ENCODE measurements around the gene HOXA4. TPM values are rescaled to one million over a fixed set of nuclear protein-coding genes. Genes with fewer than 3 reads are reported as not detected.
A peak's percentile ranks its signal among the peaks of the same experiment; 100 is the strongest.

Gene HOXA4
- total and polyA plus RNA-seq, 4 experiments from 2014 or later: 0.19 to 0.30 TPM; not detected in 2

DNA sequence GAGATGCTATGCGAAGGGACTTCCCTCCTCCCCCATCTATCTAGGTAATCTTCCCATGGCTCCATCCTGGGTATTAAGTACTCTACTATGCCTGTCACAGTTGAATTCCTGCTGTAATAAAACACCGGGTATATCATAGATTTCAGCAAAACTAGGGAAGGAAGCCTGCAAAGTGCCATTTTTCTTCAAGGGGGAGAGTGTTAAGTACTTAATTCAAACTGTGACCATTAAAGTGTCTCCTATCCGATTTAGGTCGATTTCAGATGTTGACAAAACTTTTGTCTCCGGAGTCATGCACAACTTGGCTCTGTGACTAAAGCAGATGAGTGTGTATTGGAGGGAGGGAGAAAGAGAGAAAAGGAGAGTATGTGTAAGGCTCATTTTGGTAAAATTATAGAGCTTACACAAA lies 4.6 kb downstream of the HOXA4 start:
- H3K4me3 ChIP-seq (ENCODE audit: low read length in 2 of 2): no peak overlapping the region
- no peak for DNase-seq
- peaks cover 4% of the 10 kb centered on the region for H3K27me3 ChIP-seq (ENCODE audit: insufficient read depth, low read length)
- Mint-ChIP-seq H3K9me3 (no peaks in the 10 kb centered on the region), H3K27ac (no peak overlapping the region), H3K4me1 (no peaks in the 10 kb centered on the region), H3K27me3 (peaks cover 24% of the 10 kb centered on the region in 2 donors), H3K4me3 (peak overlapping the region in 1 of 8 donors; percentile 43), H3K36me3 (no peaks in the 10 kb centered on the region)
- H3K27ac ChIP-seq (ENCODE audit: low read depth, low read length): no peak overlapping the region
- intact Hi-C loops (cut with micrococcal nuclease): no loop called here
- ChIA-PET POLR2A (ENCODE audit: partially characterized antibody) (no interaction called here), CTCF (ENCODE audit: partially characterized antibody) (no interaction called here)
- H3K36me3 ChIP-seq (ENCODE audit: insufficient read depth, low read length): no peaks in the 10 kb centered on the region
- peaks cover under 1% of the 10 kb centered on the region for H3K4me1 ChIP-seq (ENCODE audit: insufficient read depth, low read length)
- H3K9me3 ChIP-seq (ENCODE audit: control insufficient read depth in 1 of 2, low read length in 2 of 2): no peaks in the 10 kb centered on the region

DNA sequence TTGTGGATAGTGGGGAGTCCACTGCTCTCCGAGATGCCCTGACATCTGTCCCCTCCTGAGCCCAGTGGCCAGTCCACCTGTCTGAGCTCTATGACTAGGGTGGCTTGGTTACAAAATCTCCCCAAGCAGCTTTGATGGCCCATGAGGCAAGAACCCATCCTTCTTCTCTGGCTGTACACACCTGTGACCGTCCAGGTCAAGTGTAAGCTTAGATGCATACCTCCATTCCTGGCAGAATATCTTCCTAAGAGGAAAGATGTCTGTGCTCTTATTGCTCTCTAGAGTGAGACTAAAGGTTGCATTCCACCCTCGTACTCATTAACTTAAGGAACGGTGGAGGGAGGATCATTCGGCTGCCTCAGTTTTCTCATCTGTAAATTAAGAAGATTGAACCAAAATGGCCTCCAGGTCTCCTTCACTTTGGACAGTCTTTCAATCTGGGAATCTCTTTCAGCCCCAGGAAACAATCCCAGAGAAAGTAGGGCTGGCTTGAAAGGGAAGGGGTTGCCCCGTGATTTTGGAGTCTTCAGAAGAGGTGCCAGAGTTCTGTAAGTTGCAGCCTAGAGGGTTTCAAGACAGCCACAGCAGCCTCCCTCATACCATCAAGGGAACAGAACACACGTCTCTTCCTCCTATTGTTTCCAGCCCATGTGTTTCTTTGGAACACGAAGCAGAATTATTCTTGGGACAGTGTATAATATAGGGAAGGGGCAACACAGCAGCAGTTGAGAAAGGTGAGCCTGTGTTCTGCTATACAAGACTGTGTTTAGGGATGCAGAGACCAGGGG lies 5.5 kb downstream of the HOXA4 start:
- no peaks in the 10 kb centered on the region for H3K4me1 ChIP-seq (ENCODE audit: insufficient read depth, low read length)
- no peak overlapping the region for H3K27ac Mint-ChIP-seq
- H3K4me1 Mint-ChIP-seq: no peaks in the 10 kb centered on the region
- ChIA-PET POLR2A (ENCODE audit: partially characterized antibody) (no interaction called here), CTCF (ENCODE audit: partially characterized antibody) (no interaction called here)
- H3K36me3 ChIP-seq (ENCODE audit: insufficient read depth, low read length): no peaks in the 10 kb centered on the region
- no peak overlapping the region for H3K27ac ChIP-seq (ENCODE audit: low read depth, low read length)
- H3K4me3 ChIP-seq (ENCODE audit: low read length in 2 of 2): no peak overlapping the region
- H3K27me3 ChIP-seq (ENCODE audit: insufficient read depth, low read length): peaks cover 4% of the 10 kb centered on the region
- intact Hi-C loops (cut with micrococcal nuclease): no loop called here
- no peak overlapping the region for H3K4me3 Mint-ChIP-seq
- H3K36me3 Mint-ChIP-seq: no peaks in the 10 kb centered on the region
- no peaks in the 10 kb centered on the region for H3K9me3 ChIP-seq (ENCODE audit: control insufficient read depth in 1 of 2, low read length in 2 of 2)
- no peaks in the 10 kb centered on the region for H3K9me3 Mint-ChIP-seq
- peaks cover 24% of the 10 kb centered on the region in 2 donors for H3K27me3 Mint-ChIP-seq
- DNase-seq: no peak

DNA sequence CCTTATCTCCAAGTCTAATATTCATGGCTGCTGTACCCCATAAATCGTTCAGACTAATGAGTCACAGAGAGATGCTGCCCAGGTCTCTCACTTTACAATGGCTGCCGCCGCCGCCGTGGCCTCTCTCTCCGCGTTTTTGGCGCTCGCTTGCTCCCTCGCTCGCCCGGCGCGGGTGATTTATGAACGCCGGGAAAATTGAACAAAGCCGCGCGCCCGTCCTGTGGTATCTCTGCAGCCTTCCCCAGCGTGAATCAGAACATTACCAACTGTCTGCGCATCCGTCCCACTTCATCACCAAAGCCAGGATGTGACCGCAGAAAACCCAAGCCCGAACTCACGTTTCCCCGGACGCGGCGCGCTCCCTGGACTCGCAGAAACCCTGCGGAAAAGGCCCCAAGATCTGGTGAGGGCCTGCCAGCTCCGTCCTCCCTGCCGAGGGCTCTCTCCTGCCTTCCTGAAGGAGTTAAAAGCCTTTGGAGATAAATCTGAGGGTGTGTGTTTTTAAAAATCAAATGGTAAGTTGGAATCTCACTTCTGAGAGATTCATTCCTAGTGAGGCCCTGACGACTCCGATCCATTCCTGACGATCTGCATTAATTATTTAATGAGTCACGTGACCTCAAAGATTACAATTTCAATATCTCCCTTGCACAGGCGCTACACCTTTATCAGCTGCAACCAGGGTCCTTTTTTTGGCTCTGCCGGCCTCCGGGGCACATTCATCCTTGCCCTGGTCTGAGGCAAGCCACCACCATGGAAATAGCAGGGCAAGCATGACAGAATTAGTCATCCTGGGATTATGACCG lies 6.3 kb downstream of the HOXA4 start:
- ChIA-PET POLR2A (ENCODE audit: partially characterized antibody) (no interaction called here), CTCF (ENCODE audit: partially characterized antibody) (no interaction called here)
- Mint-ChIP-seq H3K9me3 (no peaks in the 10 kb centered on the region), H3K27me3 (peaks cover 23 to 26% of the 10 kb centered on the region in 2 donors), H3K27ac (no peak overlapping the region), H3K4me3 (peak overlapping the region in 1 of 8 donors; percentile 45), H3K36me3 (no peaks in the 10 kb centered on the region), H3K4me1 (no peaks in the 10 kb centered on the region)
- DNase-seq: no peak
- H3K4me1 ChIP-seq (ENCODE audit: insufficient read depth, low read length): no peaks in the 10 kb centered on the region
- no peaks in the 10 kb centered on the region for H3K36me3 ChIP-seq (ENCODE audit: insufficient read depth, low read length)
- H3K27me3 ChIP-seq (ENCODE audit: insufficient read depth, low read length): peaks cover 4% of the 10 kb centered on the region
- no peaks in the 10 kb centered on the region for H3K9me3 ChIP-seq (ENCODE audit: control insufficient read depth in 1 of 2, low read length in 2 of 2)
- intact Hi-C loops (cut with micrococcal nuclease): no loop called here
- no peak overlapping the region for H3K27ac ChIP-seq (ENCODE audit: low read depth, low read length)
- no peak overlapping the region for H3K4me3 ChIP-seq (ENCODE audit: low read length in 2 of 2)

DNA sequence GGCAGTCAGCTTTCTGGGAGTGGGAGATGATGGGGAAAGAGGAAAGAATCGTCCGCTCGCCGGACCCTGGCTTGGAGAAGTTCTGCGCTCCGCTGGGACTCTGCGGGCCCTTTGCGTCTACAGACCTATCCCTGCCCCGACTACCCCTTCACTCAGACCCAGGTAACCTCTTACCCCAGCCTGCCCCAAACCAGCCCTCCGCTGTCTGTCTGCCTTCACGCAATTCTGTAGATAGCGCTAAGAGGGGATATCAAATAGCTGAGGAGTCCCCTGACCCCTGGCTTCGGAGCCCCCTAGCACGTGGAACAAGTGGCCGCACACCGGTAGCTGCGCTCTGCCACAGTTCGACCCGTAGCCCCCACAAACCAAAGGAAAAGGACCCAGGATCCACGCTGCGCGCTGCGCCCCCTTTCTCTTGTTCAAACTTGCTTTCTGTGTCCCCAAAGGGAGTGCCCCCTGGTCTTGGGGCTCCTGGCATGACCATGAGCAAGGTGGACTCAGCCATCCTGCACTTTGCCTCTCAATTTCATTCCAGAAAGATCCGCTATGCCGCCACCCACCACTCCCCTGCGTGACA lies 7.0 kb downstream of the HOXA4 start:
- intact Hi-C loops (cut with micrococcal nuclease): no loop called here
- no peaks in the 10 kb centered on the region for H3K36me3 Mint-ChIP-seq
- ChIA-PET CTCF (ENCODE audit: partially characterized antibody) (no interaction called here), POLR2A (ENCODE audit: partially characterized antibody) (no interaction called here)
- Histone ChIP-seq H3K4me1 (ENCODE audit: insufficient read depth, low read length) (no peaks in the 10 kb centered on the region), H3K9me3 (ENCODE audit: control insufficient read depth in 1 of 2, low read length in 2 of 2) (no peaks in the 10 kb centered on the region), H3K27me3 (ENCODE audit: insufficient read depth, low read length) (peaks cover 4% of the 10 kb centered on the region), H3K36me3 (ENCODE audit: insufficient read depth, low read length) (no peaks in the 10 kb centered on the region), H3K4me3 (ENCODE audit: low read length in 2 of 2) (no peak overlapping the region), H3K27ac (ENCODE audit: low read depth, low read length) (no peak overlapping the region)
- peaks cover 23 to 29% of the 10 kb centered on the region in 2 donors for H3K27me3 Mint-ChIP-seq
- H3K27ac Mint-ChIP-seq: no peak overlapping the region
- no peaks in the 10 kb centered on the region for H3K4me1 Mint-ChIP-seq
- no peak overlapping the region for H3K4me3 Mint-ChIP-seq
- no peak for DNase-seq
- H3K9me3 Mint-ChIP-seq: no peaks in the 10 kb centered on the region

DNA sequence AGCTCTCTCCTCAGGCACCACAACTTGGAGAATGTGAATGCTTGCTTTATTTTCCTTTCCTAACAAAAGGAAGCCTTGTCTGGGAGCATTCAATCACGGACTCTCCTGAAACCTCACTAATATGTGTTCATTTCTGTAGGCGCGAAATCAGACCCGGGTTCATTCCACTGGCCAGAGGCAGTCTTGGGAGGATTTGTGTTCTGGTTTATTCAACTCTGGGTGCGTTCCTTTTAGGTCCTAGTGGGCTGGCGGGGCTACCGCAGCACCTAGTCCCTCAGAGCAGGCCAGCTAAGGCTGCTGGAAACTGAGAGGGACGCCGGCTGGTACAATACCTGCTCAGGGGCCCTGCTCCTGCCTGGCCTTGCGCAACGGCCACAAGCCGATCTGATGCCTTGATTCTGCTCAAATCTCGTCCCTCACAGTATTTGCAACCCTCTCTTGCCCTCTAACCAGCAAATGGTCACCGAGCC lies 7.5 kb downstream of the HOXA4 start:
- POLR2A ChIA-PET (ENCODE audit: partially characterized antibody): no interaction called here
- Mint-ChIP-seq H3K9me3 (no peaks in the 10 kb centered on the region), H3K4me3 (no peak overlapping the region), H3K36me3 (no peaks in the 10 kb centered on the region), H3K4me1 (no peaks in the 10 kb centered on the region), H3K27me3 (peaks cover 23 to 33% of the 10 kb centered on the region in 2 donors), H3K27ac (no peak overlapping the region)
- intact Hi-C loops (cut with micrococcal nuclease): no loop called here
- Histone ChIP-seq H3K27me3 (ENCODE audit: insufficient read depth, low read length) (peaks cover 4% of the 10 kb centered on the region), H3K4me1 (ENCODE audit: insufficient read depth, low read length) (no peaks in the 10 kb centered on the region), H3K27ac (ENCODE audit: low read depth, low read length) (no peak overlapping the region), H3K9me3 (ENCODE audit: control insufficient read depth in 1 of 2, low read length in 2 of 2) (no peaks in the 10 kb centered on the region), H3K4me3 (ENCODE audit: low read length in 2 of 2) (no peak overlapping the region), H3K36me3 (ENCODE audit: insufficient read depth, low read length) (no peaks in the 10 kb centered on the region)
- no peak for DNase-seq
- CTCF ChIA-PET (ENCODE audit: partially characterized antibody): no interaction called here

DNA sequence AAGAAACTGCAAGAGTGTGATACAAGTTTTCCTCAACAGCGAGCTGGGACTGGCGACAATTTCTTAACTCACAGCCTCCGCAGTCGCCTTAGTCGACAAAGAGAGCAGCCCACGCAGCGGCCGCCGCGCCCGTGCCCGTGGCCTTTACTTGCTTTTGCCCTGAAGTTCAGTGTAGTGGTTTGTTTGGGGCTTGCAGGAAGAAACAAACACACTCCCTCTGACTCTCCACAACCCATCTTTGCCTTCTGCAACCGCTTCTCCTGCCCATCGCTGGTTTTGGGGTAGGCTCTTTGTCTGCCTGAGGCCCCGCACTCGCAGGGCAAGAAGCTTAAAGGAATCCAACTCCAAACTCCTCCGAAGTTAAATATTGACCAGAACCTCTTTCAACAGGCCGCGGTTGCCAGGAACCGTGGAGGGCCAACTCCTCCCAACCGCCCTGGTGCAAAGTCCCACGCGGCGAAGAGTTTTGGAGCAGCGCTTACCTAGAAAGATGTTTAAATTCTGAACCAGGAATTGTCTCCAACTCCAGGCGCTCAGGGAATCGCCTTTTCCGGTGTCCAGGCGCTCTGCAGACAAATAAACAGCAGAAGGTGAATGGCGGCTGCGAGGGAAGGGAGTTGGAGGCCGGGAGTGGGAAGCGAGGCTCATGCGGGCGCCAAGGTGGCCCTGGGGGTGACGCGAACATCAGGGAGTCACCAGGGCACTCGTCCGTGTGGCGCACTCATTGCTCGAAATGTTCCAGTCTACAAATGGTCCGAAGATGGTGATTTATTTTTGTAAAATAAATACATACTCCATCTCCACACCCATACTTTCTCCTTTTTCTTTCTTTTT lies 8.3 kb downstream of the HOXA4 start:
- POLR2A ChIA-PET (ENCODE audit: partially characterized antibody): no interaction called here
- Histone ChIP-seq H3K9me3 (ENCODE audit: control insufficient read depth in 1 of 2, low read length in 2 of 2) (no peaks in the 10 kb centered on the region), H3K4me1 (ENCODE audit: insufficient read depth, low read length) (no peaks in the 10 kb centered on the region), H3K27me3 (ENCODE audit: insufficient read depth, low read length) (peaks cover 4% of the 10 kb centered on the region), H3K27ac (ENCODE audit: low read depth, low read length) (no peak overlapping the region), H3K36me3 (ENCODE audit: insufficient read depth, low read length) (no peaks in the 10 kb centered on the region), H3K4me3 (ENCODE audit: low read length in 2 of 2) (no peak overlapping the region)
- H3K27me3 Mint-ChIP-seq: peaks cover 20 to 31% of the 10 kb centered on the region in 2 donors
- no peaks in the 10 kb centered on the region for H3K9me3 Mint-ChIP-seq
- H3K4me3 Mint-ChIP-seq: no peak overlapping the region
- intact Hi-C loops (cut with micrococcal nuclease): no loop called here
- no peak for DNase-seq
- H3K36me3 Mint-ChIP-seq: no peaks in the 10 kb centered on the region
- H3K4me1 Mint-ChIP-seq: no peaks in the 10 kb centered on the region
- CTCF ChIA-PET (ENCODE audit: partially characterized antibody): no interaction called here
- no peak overlapping the region for H3K27ac Mint-ChIP-seq

DNA sequence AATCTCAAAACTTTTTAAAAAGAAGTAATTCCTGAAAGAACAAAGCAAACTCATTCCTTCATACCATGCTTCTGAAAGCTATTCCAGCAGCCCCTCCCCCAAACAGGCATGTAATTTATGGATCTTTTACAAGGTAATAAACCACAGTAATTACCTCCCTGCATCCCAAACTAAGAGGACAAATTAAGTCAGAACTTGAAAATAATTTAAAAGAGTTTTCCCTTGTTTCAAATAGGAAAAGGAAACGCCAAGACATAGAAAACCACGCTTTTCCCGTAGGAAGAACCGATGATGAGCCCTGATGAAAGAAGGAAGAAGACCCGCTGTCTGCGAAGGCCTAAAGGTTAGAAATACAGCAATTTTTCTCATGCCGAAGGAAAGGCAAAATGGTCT lies 8.9 kb downstream of the HOXA4 start:
- H3K9me3 Mint-ChIP-seq: no peaks in the 10 kb centered on the region
- Histone ChIP-seq H3K4me1 (ENCODE audit: insufficient read depth, low read length) (no peaks in the 10 kb centered on the region), H3K27me3 (ENCODE audit: insufficient read depth, low read length) (peaks cover 4% of the 10 kb centered on the region), H3K36me3 (ENCODE audit: insufficient read depth, low read length) (no peaks in the 10 kb centered on the region), H3K4me3 (ENCODE audit: low read length in 2 of 2) (no peak overlapping the region), H3K27ac (ENCODE audit: low read depth, low read length) (no peak overlapping the region), H3K9me3 (ENCODE audit: control insufficient read depth in 1 of 2, low read length in 2 of 2) (no peaks in the 10 kb centered on the region)
- H3K4me3 Mint-ChIP-seq: no peak overlapping the region
- peaks cover 16 to 25% of the 10 kb centered on the region in 2 donors for H3K27me3 Mint-ChIP-seq
- CTCF ChIA-PET (ENCODE audit: partially characterized antibody): no interaction called here
- no peaks in the 10 kb centered on the region for H3K4me1 Mint-ChIP-seq
- intact Hi-C loops (cut with micrococcal nuclease): no loop called here
- no peak for DNase-seq
- POLR2A ChIA-PET (ENCODE audit: partially characterized antibody): no interaction called here
- no peak overlapping the region for H3K27ac Mint-ChIP-seq
- H3K36me3 Mint-ChIP-seq: no peaks in the 10 kb centered on the region
